DOHH2 (cell line): ENCODE data around the gene AZIN2.

Experiments used
- CTCF ChIP-seq: fragments of 200-600 bp; sonication (generic); IDR thresholded peaks from one replicate; pipeline ENCODE4 v1.5.1; 2014; ENCODE audit warnings: antibody characterized with exemption, mild to moderate bottlenecking, low read depth, low read length; ENCODE audit not compliant: poor library complexity, severe bottlenecking
- EZH2phosphoT487 ChIP-seq: fragments of 200-600 bp; sonication (generic); IDR thresholded peaks from 2 replicates; pipeline ENCODE4 v1.6.1; 2017; ENCODE audit warnings: borderline replicate concordance, mild to moderate bottlenecking, antibody characterized with exemption, low read length, moderate library complexity, mixed read lengths

DNA sequence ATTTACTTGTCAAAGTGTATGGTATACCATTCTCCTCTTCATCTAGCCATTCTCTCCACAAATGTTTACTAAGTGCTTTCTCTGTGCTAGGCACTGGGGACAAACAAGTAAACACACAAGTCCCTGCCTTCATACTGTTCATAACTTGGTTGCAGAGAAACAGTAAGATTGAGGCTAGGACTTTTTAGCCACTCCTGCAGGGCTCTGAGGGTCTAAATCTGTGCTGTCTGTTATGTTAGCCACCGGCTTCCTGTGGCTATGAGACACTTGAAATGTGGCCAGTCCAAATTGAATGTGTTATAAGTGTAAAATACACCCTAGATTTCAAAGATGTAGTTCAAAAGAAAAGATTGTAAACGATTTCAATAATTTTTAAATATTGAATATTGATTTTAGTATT is 50.2 kb downstream of the AZIN2 start:
- no peak for TF ChIP-seq CTCF
- no peak for TF ChIP-seq EZH2phosphoT487
